SK-N-MC (cell line): ENCODE results near the gene KCNJ16.

Source experiments
- EZH2 ChIP-seq: fragments of 200-600 bp; sonication (generic); IDR thresholded peaks from one replicate; pipeline ENCODE4 v1.6.1; 2017; ENCODE audit warnings: antibody characterized with exemption
- POLR2AphosphoS5 ChIP-seq: IDR thresholded peaks from 2 replicates; pipeline ENCODE4 v1.6.1; 2012; ENCODE audit warnings: mild to moderate bottlenecking, low read depth, low read length, borderline replicate concordance

GRCh38 chr17:70060415-70060814, 14.6 kb upstream of the KCNJ16 start:
- TF ChIP-seq POLR2AphosphoS5 (no peak), EZH2 (no peak)
